HEK293T (cell line): ENCODE data around the gene GKN2.

Experiments
- CTCF ChIA-PET: fragments of 350-600 bp; formaldehyde crosslinking; extraction: SDS; loops from one replicate; lab custom pipeline; 2021; ENCODE audit warnings: antibody characterized with exemption, inconsistent platforms; lab: Yijun Ruan, JAX
- POLR2A ChIA-PET: fragments of 350-600 bp; formaldehyde crosslinking; extraction: SDS; loops from one replicate; lab custom pipeline; 2020; ENCODE audit warnings: antibody characterized with exemption, inconsistent platforms; lab: Yijun Ruan, JAX
- DNase-seq: peaks from one replicate; pipeline ENCODE4 v3.0.0; 2012; ENCODE audit warnings: mixed read lengths; ENCODE audit errors: extremely low spot score
- ARNT ChIP-seq: fragments of 450-650 bp; IDR thresholded peaks from 2 replicates; pipeline ENCODE4 v1.6.1; 2017; ENCODE audit warnings: mild to moderate bottlenecking
- BHLHE40 ChIP-seq: fragments of 450-650 bp; IDR thresholded peaks from 2 replicates; pipeline ENCODE4 v1.6.1; 2016; ENCODE audit warnings: mild to moderate bottlenecking, moderate library complexity, borderline replicate concordance
- CTBP1 ChIP-seq: fragments of 450-650 bp; IDR thresholded peaks from 2 replicates; pipeline ENCODE4 v1.6.1; 2016; ENCODE audit warnings: borderline replicate concordance
- ELF4 ChIP-seq: fragments of 450-650 bp; IDR thresholded peaks from 2 replicates; pipeline ENCODE4 v1.6.1; 2017; ENCODE audit warnings: antibody characterized with exemption
- FOXA1 ChIP-seq: fragments of 450-650 bp; IDR thresholded peaks from 2 replicates; pipeline ENCODE4 v1.6.1; 2016; ENCODE audit warnings: mild to moderate bottlenecking
- FOXK2 ChIP-seq: fragments of 450-650 bp; IDR thresholded peaks from 2 replicates; pipeline ENCODE4 v1.6.1; 2016; ENCODE audit warnings: mild to moderate bottlenecking
- FOXM1 ChIP-seq: fragments of 450-650 bp; IDR thresholded peaks from 2 replicates; pipeline ENCODE4 v1.6.1; 2017; ENCODE audit warnings: mild to moderate bottlenecking, borderline replicate concordance
- HDGF ChIP-seq: fragments of 450-650 bp; IDR thresholded peaks from 2 replicates; pipeline ENCODE4 v1.6.1; 2017; ENCODE audit warnings: antibody characterized with exemption, borderline replicate concordance
- L3MBTL2 ChIP-seq: fragments of 450-650 bp; conservative IDR thresholded peaks from 2 replicates; pipeline ENCODE4 v1.6.1; 2016; ENCODE audit warnings: mild to moderate bottlenecking
- LEF1 ChIP-seq: fragments of 450-650 bp; IDR thresholded peaks from 2 replicates; pipeline ENCODE4 v1.6.1; 2017; ENCODE audit warnings: mild to moderate bottlenecking, borderline replicate concordance
- NFRKB ChIP-seq: fragments of 450-650 bp; IDR thresholded peaks from 2 replicates; pipeline ENCODE4 v1.6.1; 2016; ENCODE audit warnings: mild to moderate bottlenecking, moderate library complexity
- PKNOX1 ChIP-seq: fragments of 450-650 bp; IDR thresholded peaks from 2 replicates; pipeline ENCODE4 v1.6.1; 2016
- SP1 ChIP-seq: fragments of 450-650 bp; IDR thresholded peaks from 2 replicates; pipeline ENCODE4 v1.6.1; 2017
- SUZ12 ChIP-seq: fragments of 450-650 bp; IDR thresholded peaks from 2 replicates; pipeline ENCODE4 v1.6.1; 2016; ENCODE audit warnings: mild to moderate bottlenecking
- TARDBP ChIP-seq: fragments of 450-650 bp; IDR thresholded peaks from 2 replicates; pipeline ENCODE4 v1.6.1; 2016
- ZNF384 ChIP-seq: fragments of 450-650 bp; IDR thresholded peaks from 2 replicates; pipeline ENCODE4 v1.6.1; 2016

GKN2 gene

DNA sequence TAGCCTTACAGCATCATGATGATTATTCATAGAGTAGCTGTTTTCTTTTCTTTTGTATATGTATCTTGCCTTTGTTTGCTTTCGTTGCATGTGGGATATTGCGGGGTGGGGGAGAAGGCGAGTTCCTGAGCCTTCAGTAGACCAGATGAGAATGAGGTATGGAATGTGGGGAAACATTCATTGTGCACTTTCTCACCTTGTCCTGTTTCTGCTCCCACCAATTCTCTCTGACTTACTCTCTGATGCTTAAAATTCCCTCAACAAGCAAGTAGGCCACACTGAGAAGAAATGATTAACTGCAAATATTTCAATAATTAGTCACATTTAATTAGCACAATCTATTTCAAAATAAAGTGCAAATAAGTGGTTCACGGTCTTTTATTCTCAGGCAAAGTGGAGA lies 31.0 kb downstream of the GKN2 start:
- DNase-seq, result no peak
- no peak for TF ChIP-seq SUZ12
- no peak for TF ChIP-seq ARNT
- TF ChIP-seq CTBP1, result no peak
- TF ChIP-seq TARDBP, result no peak
- TF ChIP-seq BHLHE40, result no peak
- TF ChIP-seq NFRKB, result no peak
- TF ChIP-seq ELF4, result no peak
- TF ChIP-seq L3MBTL2, result no peak
- no peak for TF ChIP-seq SP1
- no peak for TF ChIP-seq FOXA1
- TF ChIP-seq PKNOX1, result no peak
- TF ChIP-seq FOXM1, result no peak
- no peak for TF ChIP-seq HDGF
- POLR2A ChIA-PET, result no interaction called here
- CTCF ChIA-PET, result no interaction called here

GRCh38 chr2:68920481-68921170 lies 32.1 kb downstream of the GKN2 start:
- ChIA-PET CTCF (interaction anchor here (0.7 kb wide), 1 partner anchor 359 kb away, joined by 3 read pairs; no protein-coding TSS in a partner anchor), POLR2A (no interaction called here)
- no peak for DNase-seq
- no peak for TF ChIP-seq LEF1
- TF ChIP-seq ELF4, result no peak
- TF ChIP-seq ZNF384, result no peak
- TF ChIP-seq L3MBTL2, result no peak
- no peak for TF ChIP-seq BHLHE40
- no peak for TF ChIP-seq FOXA1
- TF ChIP-seq ARNT, result no peak
- no peak for TF ChIP-seq HDGF
- no peak for TF ChIP-seq FOXK2
- no peak for TF ChIP-seq CTBP1
- TF ChIP-seq SP1, result no peak
- TF ChIP-seq PKNOX1, result no peak
- no peak for TF ChIP-seq NFRKB
- no peak for TF ChIP-seq FOXM1
- TF ChIP-seq TARDBP, result no peak
- no peak for TF ChIP-seq SUZ12

- ChIA-PET CTCF (no interaction called here), POLR2A (no interaction called here)
- DNase-seq, result no peak
- TF ChIP-seq L3MBTL2 (no peak), TARDBP (no peak), NFRKB (no peak), ARNT (no peak), LEF1 (no peak), CTBP1 (no peak), ELF4 (no peak)
Measured at GRCh38 chr2:68918497-68918896, 34.2 kb downstream of the GKN2 start.

GRCh38 chr2:68917034-68917718 lies 35.5 kb downstream of the GKN2 start:
- TF ChIP-seq ZNF384, result no peak
- no peak for TF ChIP-seq ARNT
- TF ChIP-seq TARDBP, result no peak
- no peak for TF ChIP-seq L3MBTL2
- TF ChIP-seq PKNOX1, result no peak
- ChIA-PET CTCF (interaction anchor here (1.2 kb wide), 2 partner anchors 8 to 10 kb away, joined by 3 to 5 read pairs; no protein-coding TSS in a partner anchor), POLR2A (no interaction called here)
- DNase-seq, result no peak

- DNase-seq, result peak; percentile 1
- TF ChIP-seq TARDBP (no peak), FOXM1 (no peak), PKNOX1 (no peak), SUZ12 (no peak), NFRKB (no peak), L3MBTL2 (no peak), CTBP1 (no peak), HDGF (no peak), LEF1 (no peak), ZNF384 (no peak), SP1 (no peak)
- ChIA-PET POLR2A (no interaction called here), CTCF (interaction anchor here (1.2 kb wide), 2 partner anchors 9 kb away, joined by 3 to 5 read pairs; no protein-coding TSS in a partner anchor)
Measured at GRCh38 chr2:68916226-68916625, 36.5 kb downstream of the GKN2 start.
